Vagina (tissue), 2 donors: ENCODE results near the gene MAP2K7.

Experiments used
- CTCF ChIP-seq, 3 experiments: fragments of 450-650 bp in 2 of 3; fragments of 200-600 bp in 1 of 3; sonication (generic) in 1 of 3; IDR thresholded peaks; one replicate each; pipeline ENCODE4 v1.5.1; 2017 to 2019; ENCODE audit warnings: antibody characterized with exemption in 3 of 3, mild to moderate bottlenecking in 2 of 3, moderate library complexity in 2 of 3
- POLR2A ChIP-seq, 2 donors: fragments of 450-650 bp; IDR thresholded peaks; one replicate each; pipeline ENCODE4 v1.6.1; 2017; ENCODE audit warnings: antibody characterized with exemption in 2 of 2, mild to moderate bottlenecking in 2 of 2, moderate library complexity in 2 of 2
- POLR2AphosphoS5 ChIP-seq, 2 donors: sonication (generic); formaldehyde crosslinking; IDR thresholded peaks; one replicate each; pipeline ENCODE4 v1.9.0; 2017; ENCODE audit warnings: antibody characterized with exemption in 2 of 2, mild to moderate bottlenecking in 2 of 2, low read depth in 1 of 2; ENCODE audit not compliant: insufficient read depth in 1 of 2

GRCh38 chr19:7912697-7913564, 9.3 kb downstream of the MAP2K7 start:
- TF ChIP-seq CTCF (IDR thresholded peaks at IDR 0.05) (no peak), POLR2AphosphoS5 (IDR thresholded peaks at IDR 0.05; ENCODE audit: insufficient read depth in 1 of 2, low read depth in 1 of 2) (no peak), POLR2A (IDR thresholded peaks at IDR 0.05) (no peak)
